Ectodermal cell (in vitro differentiated cells): ENCODE data around the gene MBNL1.

Source experiments
- H3K27ac ChIP-seq: 2 replicates; pipeline ENCODE4 v1.7.0; 2013; ENCODE audit warnings: mild to moderate bottlenecking, low read depth, low read length; ENCODE audit not compliant: insufficient read depth, poor library complexity, severe bottlenecking
- H3K27me3 ChIP-seq: 2 replicates; pipeline ENCODE4 v1.7.0; 2013; ENCODE audit warnings: mild to moderate bottlenecking, low read length; ENCODE audit not compliant: insufficient read depth, control insufficient read depth, poor library complexity, severe bottlenecking
- H3K36me3 ChIP-seq: one replicate; pipeline ENCODE4 v1.7.0; 2013; ENCODE audit warnings: low read length; ENCODE audit not compliant: control insufficient read depth, insufficient read depth
- H3K4me1 ChIP-seq: one replicate; pipeline ENCODE4 v1.7.0; 2013; ENCODE audit warnings: low read length; ENCODE audit not compliant: control insufficient read depth, insufficient read depth
- H3K4me3 ChIP-seq: 2 replicates; pipeline ENCODE4 v1.7.0; 2013; ENCODE audit warnings: low read depth, low read length, control low read depth; ENCODE audit not compliant: insufficient read depth
- H3K9me3 ChIP-seq: 2 replicates; pipeline ENCODE4 v1.7.0; 2013; ENCODE audit warnings: mild to moderate bottlenecking, low read length, moderate library complexity; ENCODE audit not compliant: control insufficient read depth
- WGBS, 2 experiments: methylation state at CpG; one replicate each; pipeline ENCODE4 v1.1.7; 2013; ENCODE audit warnings: missing lambda C conversion rate in 2 of 2; 5-methylcytosine and 5-hydroxymethylcytosine counted together

MBNL1 gene

DNA sequence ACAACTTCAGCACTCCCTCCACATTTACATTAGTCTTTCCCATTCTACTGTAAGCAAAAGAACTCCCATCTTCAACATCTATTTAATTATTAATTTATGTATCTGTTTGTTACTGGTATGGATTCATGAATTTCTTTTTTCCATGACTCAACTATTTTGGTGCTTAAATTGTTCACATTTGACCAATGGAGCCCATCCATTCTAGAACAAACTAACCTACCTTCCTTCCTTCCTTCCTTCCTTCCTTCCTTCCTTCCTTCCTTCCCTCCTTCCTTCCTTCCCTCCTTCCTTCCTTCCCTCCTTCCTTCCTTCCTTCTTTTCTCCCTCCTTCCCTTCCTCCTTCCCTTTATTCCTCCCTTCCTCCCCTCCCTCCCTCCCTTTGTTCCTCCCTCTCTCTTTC, 16.8 kb upstream of the MBNL1 start:
- Histone ChIP-seq H3K4me3 (no peak overlapping the region), H3K27ac (no peak overlapping the region), H3K4me1 (no peaks in the 10 kb centered on the region), H3K9me3 (no peaks in the 10 kb centered on the region), H3K36me3 (no peaks in the 10 kb centered on the region), H3K27me3 (no peaks in the 10 kb centered on the region)

DNA sequence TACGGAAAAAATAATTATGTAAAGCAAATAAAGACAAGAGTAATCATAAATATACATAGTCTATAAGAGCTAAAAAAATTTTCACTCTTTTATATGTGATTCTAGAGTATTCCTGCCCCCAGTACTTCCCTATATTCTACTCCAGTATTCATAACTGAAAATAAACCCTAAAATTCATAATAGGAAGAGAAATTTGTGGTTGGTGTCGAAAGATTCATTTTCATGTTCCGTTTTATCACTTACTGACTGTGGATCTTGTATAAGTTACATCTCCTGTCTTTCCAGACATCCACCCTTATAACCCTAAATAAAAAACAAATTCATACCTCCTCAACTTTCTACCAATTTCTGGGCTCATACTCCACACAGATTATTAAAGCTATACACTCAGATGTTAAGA, 16.0 kb upstream of the MBNL1 start:
- Histone ChIP-seq H3K27me3 (no peaks in the 10 kb centered on the region), H3K27ac (no peak overlapping the region), H3K4me3 (no peak overlapping the region), H3K4me1 (no peaks in the 10 kb centered on the region), H3K9me3 (no peaks in the 10 kb centered on the region), H3K36me3 (no peaks in the 10 kb centered on the region)
- WGBS, 2 experiments = 89 to 100% methylated on average over 2 of the region's 3 CpGs

DNA sequence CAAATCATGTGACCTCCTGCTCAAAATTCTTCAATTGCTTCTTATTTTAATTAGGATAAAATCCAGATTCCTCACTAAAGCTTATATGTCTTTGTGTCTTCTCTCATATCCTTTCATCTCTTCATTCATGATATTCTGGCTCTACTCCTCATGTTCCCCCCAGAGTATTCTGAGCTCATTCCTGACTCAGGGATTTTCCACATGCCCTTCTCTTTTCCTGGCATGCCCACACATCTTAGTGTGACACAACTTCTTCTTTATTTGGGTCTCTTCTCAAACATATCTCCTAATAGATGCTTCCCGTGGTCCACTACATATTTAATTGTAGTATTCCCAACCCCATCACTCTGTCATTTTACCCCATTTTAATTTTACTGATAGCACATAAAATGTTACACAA, 15.2 kb upstream of the MBNL1 start:
- H3K27me3 ChIP-seq = no peaks in the 10 kb centered on the region
- no peaks in the 10 kb centered on the region for H3K4me1 ChIP-seq
- no peak overlapping the region for H3K27ac ChIP-seq
- no peak overlapping the region for H3K4me3 ChIP-seq
- 92 to 96% methylated on average over 1 of the region's 1 CpG for WGBS, 2 experiments
- no peaks in the 10 kb centered on the region for H3K9me3 ChIP-seq
- H3K36me3 ChIP-seq = no peaks in the 10 kb centered on the region

DNA sequence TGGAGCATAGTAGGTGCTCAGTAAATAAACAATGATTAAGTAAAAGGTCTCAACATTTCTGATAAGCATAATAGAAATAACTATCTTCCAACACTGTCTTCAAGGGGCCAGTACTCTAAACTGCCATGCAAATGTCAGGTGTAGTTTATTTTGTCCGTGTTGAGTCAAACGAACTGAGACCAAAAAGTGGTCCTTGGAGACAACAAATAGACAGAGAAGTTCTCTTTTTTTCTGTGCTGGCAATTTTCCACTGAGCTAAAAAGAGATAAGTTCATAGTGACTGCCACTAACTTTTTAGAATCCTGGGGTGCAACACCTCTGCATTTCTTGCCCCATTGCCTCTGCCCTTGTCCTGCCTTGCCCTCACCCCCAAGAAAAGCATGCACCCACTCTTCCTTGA, 14.7 kb upstream of the MBNL1 start:
- whole genome bisulfite sequencing, 2 experiments = 96 to 100% methylated on average over 2 of the region's 2 CpGs
- Histone ChIP-seq H3K27ac (no peak overlapping the region), H3K36me3 (no peaks in the 10 kb centered on the region), H3K4me3 (no peak overlapping the region), H3K4me1 (no peaks in the 10 kb centered on the region), H3K27me3 (no peaks in the 10 kb centered on the region), H3K9me3 (no peaks in the 10 kb centered on the region)

DNA sequence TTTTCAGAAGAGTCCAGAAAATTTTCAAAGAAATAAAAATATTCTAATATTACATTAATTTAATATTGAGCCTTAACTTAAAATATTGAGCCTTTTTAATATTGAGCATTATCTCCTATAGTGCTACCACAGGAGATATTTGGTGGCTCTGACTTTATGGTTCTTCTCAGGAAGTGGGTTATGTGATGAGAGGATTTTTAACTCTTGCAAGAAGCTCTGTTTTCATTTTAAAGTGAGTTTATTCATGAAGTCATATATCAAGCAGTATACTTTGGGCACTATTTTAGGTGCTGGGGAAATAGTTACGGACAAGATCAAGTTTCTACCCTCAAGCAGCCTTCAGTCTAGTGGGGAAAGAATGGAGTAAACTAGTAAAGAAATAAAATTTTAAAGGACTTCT, 13.4 kb upstream of the MBNL1 start:
- no peaks in the 10 kb centered on the region for H3K4me1 ChIP-seq
- no peaks in the 10 kb centered on the region for H3K27me3 ChIP-seq
- no peak overlapping the region for H3K27ac ChIP-seq
- H3K36me3 ChIP-seq = no peaks in the 10 kb centered on the region
- no peaks in the 10 kb centered on the region for H3K9me3 ChIP-seq
- no peak overlapping the region for H3K4me3 ChIP-seq
- 100% methylated on average over 1 of the region's 1 CpG for WGBS, 2 experiments

DNA sequence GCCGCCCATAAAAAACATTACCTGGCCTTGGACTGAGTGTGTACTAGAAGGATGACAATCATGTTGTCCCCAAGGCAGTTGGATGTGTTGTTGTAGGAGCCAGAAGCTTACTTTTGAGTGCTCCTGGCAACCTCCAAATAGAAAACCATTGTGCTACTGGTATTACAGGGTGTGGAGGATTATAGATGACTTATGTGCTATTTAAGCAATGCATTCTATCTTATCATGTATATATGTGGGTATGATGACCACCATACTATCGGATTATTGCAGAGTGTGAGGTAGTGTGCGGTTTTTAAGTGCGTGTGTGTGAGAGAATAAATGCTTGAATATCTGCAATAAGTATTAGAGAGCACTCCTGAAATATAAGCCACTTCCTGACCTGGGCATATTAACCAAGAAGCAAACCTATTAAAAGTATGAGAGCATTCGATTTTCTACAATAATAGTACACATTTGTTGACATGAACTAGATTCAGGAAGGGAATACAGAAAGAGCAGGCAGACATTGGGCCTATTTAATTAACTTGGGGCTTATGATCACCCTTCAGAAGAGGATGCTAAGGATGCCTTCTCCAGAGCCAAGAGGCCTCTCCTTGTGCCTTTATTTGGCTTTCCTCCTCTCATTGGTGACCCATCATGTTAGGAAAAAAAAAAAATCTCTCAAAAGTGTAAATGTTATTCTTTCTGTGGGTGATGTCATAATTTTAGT, 11.7 kb upstream of the MBNL1 start:
- no peak overlapping the region for H3K4me3 ChIP-seq
- no peaks in the 10 kb centered on the region for H3K9me3 ChIP-seq
- no peak overlapping the region for H3K27ac ChIP-seq
- no peaks in the 10 kb centered on the region for H3K36me3 ChIP-seq
- peaks cover 3% of the 10 kb centered on the region for H3K27me3 ChIP-seq
- peaks cover 4% of the 10 kb centered on the region for H3K4me1 ChIP-seq
- 92 to 96% methylated on average over 4 to 5 of the region's 5 CpGs for WGBS, 2 experiments

DNA sequence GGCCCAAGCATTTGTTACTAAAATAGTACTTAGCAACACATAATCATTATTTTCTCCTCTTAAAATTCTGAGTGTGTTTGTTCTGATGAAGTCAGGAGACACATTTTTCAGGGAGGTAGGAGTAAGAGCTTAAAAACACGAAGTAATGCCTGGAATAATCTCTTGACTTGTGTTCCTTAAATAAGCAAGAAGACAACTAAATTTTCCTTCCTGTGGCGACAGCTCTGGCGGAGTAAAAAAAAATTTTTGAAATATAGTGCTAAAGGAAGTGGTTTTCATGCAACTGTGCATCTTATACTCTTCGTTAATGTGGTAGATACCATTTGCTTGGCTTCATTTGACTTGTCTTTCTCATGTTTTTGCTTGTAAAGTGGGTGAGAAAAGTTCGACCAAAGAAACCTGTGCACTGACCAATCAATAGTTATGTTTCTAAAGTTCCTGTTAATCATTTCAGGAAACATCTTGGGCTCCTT, 11.1 kb upstream of the MBNL1 start:
- WGBS, 2 experiments = 93 to 95% methylated on average over 4 to 5 of the region's 5 CpGs
- H3K4me1 ChIP-seq = peaks cover 4% of the 10 kb centered on the region
- H3K27me3 ChIP-seq = peaks cover 7% of the 10 kb centered on the region
- no peaks in the 10 kb centered on the region for H3K36me3 ChIP-seq
- no peaks in the 10 kb centered on the region for H3K9me3 ChIP-seq
- H3K27ac ChIP-seq = no peak overlapping the region
- H3K4me3 ChIP-seq = no peak overlapping the region

DNA sequence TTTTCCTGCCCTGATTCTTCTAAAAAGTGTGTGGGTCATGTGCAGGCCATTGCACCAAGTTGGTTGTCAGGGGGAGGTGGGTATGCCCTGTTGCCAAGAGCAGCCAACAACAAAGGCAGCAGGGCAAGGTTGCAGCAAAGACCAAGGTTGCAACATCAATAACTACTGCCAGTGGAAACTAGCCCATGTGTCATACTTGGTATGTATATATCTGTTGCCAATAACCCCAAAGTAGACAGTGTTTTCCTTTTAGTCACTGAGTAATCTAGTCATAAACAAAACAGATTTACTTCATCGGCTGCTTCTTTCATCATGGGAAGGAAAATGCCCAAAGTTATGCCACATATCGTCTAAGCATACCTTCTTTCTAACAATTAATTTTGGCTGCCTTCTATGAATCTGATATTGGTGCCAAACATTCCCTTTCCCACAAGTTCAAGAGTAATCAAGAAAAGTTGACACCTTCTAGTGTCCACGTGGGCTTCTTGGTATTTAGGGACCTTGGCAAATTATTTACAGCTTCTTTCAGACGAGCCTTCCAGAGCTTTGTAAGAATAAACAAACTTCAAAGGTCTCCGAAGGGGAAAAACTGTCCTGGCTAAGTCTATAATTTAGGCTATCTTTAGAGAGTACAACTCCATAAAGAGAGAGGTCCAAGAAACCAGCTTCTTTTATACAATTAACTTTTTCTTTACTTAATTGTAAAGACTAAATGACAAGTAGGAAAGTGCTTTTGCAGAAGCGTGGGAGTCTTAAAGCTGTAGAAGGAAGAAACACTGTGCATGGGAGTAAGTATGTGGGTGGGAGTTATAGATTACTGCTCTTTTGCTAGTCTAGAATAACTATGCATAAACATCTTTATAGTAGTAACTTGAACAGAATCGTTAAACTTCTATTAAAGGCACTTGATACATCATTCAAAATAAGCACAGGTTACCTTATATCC, 10.0 kb upstream of the MBNL1 start:
- no peak overlapping the region for H3K27ac ChIP-seq
- H3K4me3 ChIP-seq = no peak overlapping the region
- no peaks in the 10 kb centered on the region for H3K36me3 ChIP-seq
- H3K9me3 ChIP-seq = no peaks in the 10 kb centered on the region
- H3K4me1 ChIP-seq = peaks cover 4% of the 10 kb centered on the region
- WGBS, 2 experiments = 87 to 90% methylated on average over 6 to 7 of the region's 7 CpGs
- peaks cover 7% of the 10 kb centered on the region for H3K27me3 ChIP-seq

DNA sequence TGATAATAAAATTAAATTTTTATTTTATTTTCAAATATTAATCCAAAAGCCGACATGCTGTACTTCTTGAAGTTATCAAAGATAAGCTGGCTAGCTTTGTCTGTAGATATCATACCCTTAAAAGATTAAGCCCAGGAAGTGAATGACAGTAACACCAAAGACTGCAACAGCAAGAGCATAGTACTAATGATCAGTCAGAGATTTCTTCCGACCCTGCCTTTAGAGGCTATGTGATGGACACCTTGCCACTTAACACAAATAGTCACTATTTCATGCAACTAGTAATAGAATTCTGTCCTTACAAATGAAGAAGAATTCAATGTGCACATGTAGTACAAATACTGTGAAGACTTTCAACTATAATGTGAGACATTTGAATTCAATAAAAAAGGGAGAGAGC, 9.3 kb upstream of the MBNL1 start:
- 71 to 95% methylated on average over 1 to 2 of the region's 2 CpGs for WGBS, 2 experiments
- Histone ChIP-seq H3K4me1 (peaks cover 4% of the 10 kb centered on the region), H3K9me3 (no peaks in the 10 kb centered on the region), H3K27me3 (peaks cover 7% of the 10 kb centered on the region), H3K27ac (no peak overlapping the region), H3K36me3 (no peaks in the 10 kb centered on the region), H3K4me3 (no peak overlapping the region)

DNA sequence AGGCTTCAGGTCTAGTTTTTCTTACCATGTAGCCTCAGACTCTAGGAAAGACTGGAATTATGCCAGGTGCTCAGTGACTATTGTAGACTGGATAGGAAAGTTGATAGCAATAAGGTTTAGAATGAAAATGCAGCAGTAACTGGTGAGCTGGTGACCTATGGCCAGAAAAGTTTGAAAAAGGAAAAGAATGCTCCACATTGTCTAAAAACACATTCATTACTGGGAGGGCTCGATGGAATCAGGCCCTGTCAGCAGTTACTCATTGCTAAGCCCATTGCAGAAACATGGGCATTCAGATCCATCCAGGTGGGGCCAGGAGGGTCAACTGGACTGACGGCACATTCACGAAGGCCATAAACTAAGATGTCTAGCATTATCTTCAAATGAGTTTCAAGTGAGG, 8.7 kb upstream of the MBNL1 start:
- Histone ChIP-seq H3K27ac (no peak overlapping the region), H3K4me1 (peaks cover 4% of the 10 kb centered on the region), H3K4me3 (no peak overlapping the region), H3K36me3 (no peaks in the 10 kb centered on the region), H3K9me3 (no peaks in the 10 kb centered on the region), H3K27me3 (peaks cover 7% of the 10 kb centered on the region)
- WGBS, 2 experiments = 91 to 96% methylated on average over 3 of the region's 3 CpGs
